MM.1S (cell line): ENCODE results near the gene CTRB2.

Experiments
- DNase-seq: peaks from one replicate; pipeline ENCODE4 v3.0.0-alpha.2; 2015
- H2AFZ ChIP-seq: fragments of 300-600 bp; sonication (generic); 2 replicates; pipeline ENCODE4 v1.6.0; 2016; ENCODE audit warnings: antibody characterized with exemption, low read length
- H3F3A ChIP-seq: fragments of 300-600 bp; sonication (generic); 2 replicates; pipeline ENCODE4 v1.6.1; 2016; ENCODE audit warnings: mild to moderate bottlenecking, antibody characterized with exemption, low read length, moderate library complexity, mixed read lengths; ENCODE audit not compliant: insufficient read depth
- H3K27ac ChIP-seq: fragments of 300-600 bp; sonication (generic); 2 replicates; pipeline ENCODE4 v1.5.1; 2016; ENCODE audit warnings: mild to moderate bottlenecking, low read length
- H3K27me3 ChIP-seq: fragments of 300-600 bp; sonication (generic); replicated peaks from 2 replicates; pipeline ENCODE4 v1.6.0; 2016; ENCODE audit warnings: low read length; ENCODE audit not compliant: insufficient read depth
- H3K36me3 ChIP-seq: fragments of 300-600 bp; sonication (generic); replicated peaks from 2 replicates; pipeline ENCODE4 v1.6.1; 2016; ENCODE audit warnings: mild to moderate bottlenecking, low read length, mixed read lengths; ENCODE audit not compliant: insufficient read depth
- H3K4me1 ChIP-seq: fragments of 300-600 bp; sonication (generic); 2 replicates; pipeline ENCODE4 v1.6.1; 2016; ENCODE audit warnings: low read length, mixed read lengths
- H3K4me2 ChIP-seq: fragments of 300-600 bp; sonication (generic); 2 replicates; pipeline ENCODE4 v1.6.0; 2016; ENCODE audit warnings: low read depth, low read length
- H3K4me3 ChIP-seq: fragments of 300-600 bp; sonication (generic); 2 replicates; pipeline ENCODE4 v1.5.1; 2016; ENCODE audit warnings: low read length, mixed read lengths
- H3K79me2 ChIP-seq: fragments of 300-600 bp; sonication (generic); 2 replicates; pipeline ENCODE4 v1.6.1; 2016; ENCODE audit warnings: mixed run types, low read length, mixed read lengths
- H3K9ac ChIP-seq: fragments of 300-600 bp; sonication (generic); 2 replicates; pipeline ENCODE4 v1.6.1; 2016; ENCODE audit warnings: low read length, mixed read lengths
- H3K9me2 ChIP-seq: fragments of 300-600 bp; sonication (generic); replicated peaks from 2 replicates; pipeline ENCODE4 v1.6.1; 2016; ENCODE audit warnings: mild to moderate bottlenecking, low read length, mixed read lengths; ENCODE audit not compliant: insufficient read depth
- H3K9me3 ChIP-seq: fragments of 300-600 bp; sonication (generic); replicated peaks from 2 replicates; pipeline ENCODE4 v1.6.1; 2016; ENCODE audit warnings: mild to moderate bottlenecking, low read length, mixed read lengths; ENCODE audit not compliant: insufficient read depth
- H4K20me1 ChIP-seq: fragments of 300-600 bp; sonication (generic); 2 replicates; pipeline ENCODE4 v1.6.1; 2016; ENCODE audit warnings: mild to moderate bottlenecking, low read length, moderate library complexity, mixed read lengths; ENCODE audit not compliant: insufficient read depth
- EZH2 ChIP-seq: fragments of 300-600 bp; sonication (generic); optimal IDR thresholded peaks from 2 replicates; pipeline ENCODE3; 2017; ENCODE audit warnings: low read depth, mild to moderate bottlenecking, antibody characterized with exemption, low read length, mixed read lengths
- EZH2phosphoT487 ChIP-seq: fragments of 300-600 bp; sonication (generic); IDR thresholded peaks from 2 replicates; pipeline ENCODE4 v1.6.1; 2018; ENCODE audit warnings: antibody characterized with exemption, low read length
- TF ChIP-seq, protein P1 (sequence below): fragments of 300-600 bp; sonication (generic); IDR thresholded peaks from 2 replicates; pipeline ENCODE4 v1.5.1; 2016; ENCODE audit warnings: antibody characterized with exemption, low read length, mixed read lengths

The CTRB2 gene

DNA sequence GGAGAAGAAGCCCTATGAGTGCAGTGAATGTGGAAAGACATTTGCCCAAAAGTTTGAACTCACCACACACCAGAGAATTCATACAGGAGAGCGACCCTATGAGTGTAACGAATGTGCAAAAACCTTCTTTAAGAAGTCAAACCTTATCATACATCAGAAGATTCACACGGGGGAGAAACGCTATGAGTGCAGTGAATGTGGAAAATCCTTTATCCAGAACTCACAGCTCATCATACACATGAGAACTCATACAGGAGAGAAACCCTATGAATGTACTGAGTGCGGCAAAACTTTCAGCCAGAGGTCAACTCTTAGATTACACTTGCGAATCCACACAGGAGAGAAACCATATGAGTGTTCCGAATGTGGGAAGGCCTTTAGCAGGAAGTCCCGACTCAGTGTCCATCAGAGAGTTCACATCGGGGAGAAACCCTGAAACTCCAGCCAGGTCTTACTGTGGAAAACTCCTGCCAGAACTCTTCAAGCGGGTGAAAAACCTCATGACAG lies 37.0 kb downstream of the CTRB2 start:
- Histone ChIP-seq H3K4me1 (no peaks in the 10 kb centered on the region), H3K27ac (no peak overlapping the region), H3K79me2 (no peaks in the 10 kb centered on the region), H3K4me2 (no peak overlapping the region), H4K20me1 (no peaks in the 10 kb centered on the region), H3K36me3 (no peaks in the 10 kb centered on the region), H3F3A (no peaks in the 10 kb centered on the region), H3K9me2 (no peaks in the 10 kb centered on the region), H3K9ac (no peak overlapping the region), H2AFZ (no peak overlapping the region), H3K27me3 (no peaks in the 10 kb centered on the region), H3K4me3 (no peak overlapping the region), H3K9me3 (no peaks in the 10 kb centered on the region)
- TF ChIP-seq EZH2phosphoT487 = no peak
- TF ChIP-seq, protein P1, sequence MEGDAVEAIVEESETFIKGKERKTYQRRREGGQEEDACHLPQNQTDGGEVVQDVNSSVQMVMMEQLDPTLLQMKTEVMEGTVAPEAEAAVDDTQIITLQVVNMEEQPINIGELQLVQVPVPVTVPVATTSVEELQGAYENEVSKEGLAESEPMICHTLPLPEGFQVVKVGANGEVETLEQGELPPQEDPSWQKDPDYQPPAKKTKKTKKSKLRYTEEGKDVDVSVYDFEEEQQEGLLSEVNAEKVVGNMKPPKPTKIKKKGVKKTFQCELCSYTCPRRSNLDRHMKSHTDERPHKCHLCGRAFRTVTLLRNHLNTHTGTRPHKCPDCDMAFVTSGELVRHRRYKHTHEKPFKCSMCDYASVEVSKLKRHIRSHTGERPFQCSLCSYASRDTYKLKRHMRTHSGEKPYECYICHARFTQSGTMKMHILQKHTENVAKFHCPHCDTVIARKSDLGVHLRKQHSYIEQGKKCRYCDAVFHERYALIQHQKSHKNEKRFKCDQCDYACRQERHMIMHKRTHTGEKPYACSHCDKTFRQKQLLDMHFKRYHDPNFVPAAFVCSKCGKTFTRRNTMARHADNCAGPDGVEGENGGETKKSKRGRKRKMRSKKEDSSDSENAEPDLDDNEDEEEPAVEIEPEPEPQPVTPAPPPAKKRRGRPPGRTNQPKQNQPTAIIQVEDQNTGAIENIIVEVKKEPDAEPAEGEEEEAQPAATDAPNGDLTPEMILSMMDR = no peak
- no peak for TF ChIP-seq EZH2
- DNase-seq = no peak

DNA sequence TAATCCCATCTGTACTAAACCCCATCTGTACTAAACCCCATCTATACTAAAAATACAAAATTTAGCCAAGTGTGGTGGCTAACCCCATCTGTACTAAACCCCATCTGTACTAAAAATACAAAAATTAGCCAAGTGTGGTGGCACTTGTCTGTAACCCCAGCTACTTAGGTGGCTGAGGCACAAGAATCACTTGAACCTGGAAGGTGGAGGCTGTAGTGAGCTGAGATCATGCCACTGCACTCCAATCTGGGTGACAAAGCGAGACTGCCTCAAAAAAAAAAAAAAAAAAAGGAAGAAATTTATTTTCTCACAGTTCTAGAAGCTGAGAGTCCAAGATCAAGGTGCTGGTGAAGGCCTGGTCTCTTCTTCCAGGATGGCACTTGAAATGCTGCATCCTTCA lies 46.6 kb downstream of the CTRB2 start:
- Histone ChIP-seq H3K9me2 (no peaks in the 10 kb centered on the region), H3K9ac (no peak overlapping the region), H3K4me1 (no peaks in the 10 kb centered on the region), H3K79me2 (no peaks in the 10 kb centered on the region), H3F3A (no peaks in the 10 kb centered on the region), H3K27ac (no peak overlapping the region), H3K27me3 (no peaks in the 10 kb centered on the region), H3K36me3 (no peaks in the 10 kb centered on the region), H3K9me3 (no peaks in the 10 kb centered on the region), H3K4me2 (no peak overlapping the region), H4K20me1 (no peaks in the 10 kb centered on the region), H3K4me3 (no peak overlapping the region), H2AFZ (no peak overlapping the region)
- DNase-seq = no peak
- TF ChIP-seq, protein P1 = no peak
- no peak for TF ChIP-seq EZH2phosphoT487
- no peak for TF ChIP-seq EZH2
